Skeletal muscle tissue (tissue), 4 donors: ENCODE measurements around the gene TGM5. TPM values are rescaled to one million over a fixed set of nuclear protein-coding genes. Genes with fewer than 3 reads are reported as not detected.
"Not testable (repeated sequence)": the region's sequence is repeated elsewhere in the genome, so short reads cannot be mapped to it uniquely, and the experiment has no call there.

Experiments used
- H3K27ac ChIP-seq: one replicate; pipeline ENCODE4 v1.7.0; 2013; ENCODE audit warnings: mild to moderate bottlenecking, low read depth, low read length, inconsistent platforms
- H3K27me3 ChIP-seq, 3 donors: one replicate each; pipeline ENCODE4 v1.7.0; 2013; ENCODE audit warnings: low read length in 3 of 3; ENCODE audit not compliant: control insufficient read depth in 3 of 3, insufficient read depth in 3 of 3
- H3K36me3 ChIP-seq, 3 donors: one replicate each; pipeline ENCODE4 v1.7.0; 2013; ENCODE audit warnings: low read length in 3 of 3; ENCODE audit not compliant: control insufficient read depth in 3 of 3, insufficient read depth in 3 of 3
- H3K4me1 ChIP-seq, 3 donors: one replicate each; pipeline ENCODE4 v1.7.0; 2013; ENCODE audit warnings: low read length in 3 of 3, mild to moderate bottlenecking in 3 of 3; ENCODE audit not compliant: control insufficient read depth in 3 of 3, insufficient read depth in 3 of 3
- H3K4me3 ChIP-seq, 3 donors: one replicate each; pipeline ENCODE4 v1.7.0; 2013; ENCODE audit warnings: low read length in 3 of 3
- H3K9ac ChIP-seq, 3 donors: one replicate each; pipeline ENCODE4 v1.7.0; 2013; ENCODE audit warnings: low read length in 3 of 3, mild to moderate bottlenecking in 3 of 3, moderate library complexity in 2 of 3, low read depth in 1 of 3
- H3K9me3 ChIP-seq, 3 donors: one replicate each; pipeline ENCODE4 v1.7.0; 2013; ENCODE audit warnings: low read length in 3 of 3; ENCODE audit not compliant: control insufficient read depth in 3 of 3
- total RNA-seq: library from RNA; depleted of rRNA; stranded (reverse); fragments of >200 nt; gene quantifications from one replicate; pipeline ENCODE4 v1.2.3, GENCODE V29; 2014
- donor health status: Osteomylitis.

The TGM5 gene
- total RNA-seq, 1 donor from 2014 or later, result not detected

- H3K9ac ChIP-seq, H3K36me3 ChIP-seq, H3K9me3 ChIP-seq, H3K4me3 ChIP-seq, H3K27ac ChIP-seq: not testable (repeated sequence)
- Histone ChIP-seq H3K4me1 (peaks cover 3 to 12% (median 10%) of the 10 kb centered on the region in 3 donors), H3K27me3 (peaks cover 5 to 13% (median 12%) of the 10 kb centered on the region in 3 donors)
Observed at GRCh38 chr15:43289656-43290055, 22.9 kb upstream of the TGM5 start.

- H3K9me3 ChIP-seq, result no peaks in the 10 kb centered on the region
- H3K4me1 ChIP-seq, result peaks cover 0 to 2% (median 0%) of the 10 kb centered on the region in 3 donors
- no peak overlapping the region for H3K4me3 ChIP-seq
- no peak overlapping the region for H3K27ac ChIP-seq
- H3K9ac ChIP-seq, result no peak overlapping the region
- H3K27me3 ChIP-seq, result no peaks in the 10 kb centered on the region
- H3K36me3 ChIP-seq, result no peaks in the 10 kb centered on the region
Observed at GRCh38 chr15:43287254-43287653, 20.5 kb upstream of the TGM5 start.

- Histone ChIP-seq H3K4me1 (peaks cover 0 to 2% (median 0%) of the 10 kb centered on the region in 3 donors), H3K27me3 (no peaks in the 10 kb centered on the region), H3K9ac (no peak overlapping the region), H3K4me3 (no peak overlapping the region), H3K36me3 (no peaks in the 10 kb centered on the region), H3K27ac (no peak overlapping the region), H3K9me3 (no peaks in the 10 kb centered on the region)
Observed at GRCh38 chr15:43286074-43286473, 19.3 kb upstream of the TGM5 start.

- Histone ChIP-seq H3K36me3 (no peaks in the 10 kb centered on the region), H3K4me1 (peaks cover 0 to 5% (median 3%) of the 10 kb centered on the region in 3 donors), H3K9ac (no peak overlapping the region), H3K27me3 (no peaks in the 10 kb centered on the region), H3K9me3 (no peaks in the 10 kb centered on the region), H3K27ac (no peak overlapping the region), H3K4me3 (no peak overlapping the region)
Observed at GRCh38 chr15:43285609-43286037, 18.9 kb upstream of the TGM5 start.

GRCh38 chr15:43283526-43283925 is 16.8 kb upstream of the TGM5 start:
- H3K27ac ChIP-seq, result no peak overlapping the region
- no peak overlapping the region for H3K9ac ChIP-seq
- no peaks in the 10 kb centered on the region for H3K36me3 ChIP-seq
- no peaks in the 10 kb centered on the region for H3K27me3 ChIP-seq
- H3K4me1 ChIP-seq, result peaks cover 3 to 7% (median 3%) of the 10 kb centered on the region in 3 donors
- no peak overlapping the region for H3K4me3 ChIP-seq
- H3K9me3 ChIP-seq, result no peaks in the 10 kb centered on the region

- Histone ChIP-seq H3K4me3 (no peak overlapping the region), H3K36me3 (no peaks in the 10 kb centered on the region), H3K4me1 (peaks cover 12 to 15% (median 15%) of the 10 kb centered on the region in 3 donors), H3K9me3 (no peaks in the 10 kb centered on the region), H3K27me3 (peaks cover 0 to 3% (median 0%) of the 10 kb centered on the region in 3 donors), H3K27ac (no peak overlapping the region), H3K9ac (no peak overlapping the region)
Observed at GRCh38 chr15:43281926-43282602, 15.3 kb upstream of the TGM5 start.

GRCh38 chr15:43280996-43281395 is 14.3 kb upstream of the TGM5 start:
- H3K4me3 ChIP-seq, result no peak overlapping the region
- peaks cover 15 to 26% (median 22%) of the 10 kb centered on the region in 3 donors for H3K4me1 ChIP-seq
- H3K27ac ChIP-seq, result no peak overlapping the region
- no peaks in the 10 kb centered on the region for H3K36me3 ChIP-seq
- no peaks in the 10 kb centered on the region for H3K9me3 ChIP-seq
- H3K27me3 ChIP-seq, result peaks cover 0 to 6% (median 0%) of the 10 kb centered on the region in 3 donors
- no peak overlapping the region for H3K9ac ChIP-seq

- H3K36me3 ChIP-seq, result no peaks in the 10 kb centered on the region
- H3K4me1 ChIP-seq, result peaks cover 19 to 32% (median 25%) of the 10 kb centered on the region in 3 donors
- H3K27ac ChIP-seq, result no peak overlapping the region
- no peak overlapping the region for H3K4me3 ChIP-seq
- no peaks in the 10 kb centered on the region for H3K9me3 ChIP-seq
- H3K27me3 ChIP-seq, result peaks cover 0 to 6% (median 0%) of the 10 kb centered on the region in 3 donors
- no peak overlapping the region for H3K9ac ChIP-seq
Observed at GRCh38 chr15:43279496-43279895, 12.8 kb upstream of the TGM5 start.

GRCh38 chr15:43278869-43279268 is 12.1 kb upstream of the TGM5 start:
- Histone ChIP-seq H3K9me3 (no peaks in the 10 kb centered on the region), H3K27ac (no peak overlapping the region), H3K27me3 (peaks cover 0 to 6% (median 0%) of the 10 kb centered on the region in 3 donors), H3K4me1 (peaks cover 19 to 32% (median 30%) of the 10 kb centered on the region in 3 donors), H3K4me3 (no peak overlapping the region), H3K36me3 (no peaks in the 10 kb centered on the region), H3K9ac (no peak overlapping the region)

GRCh38 chr15:43277901-43278300 is 11.2 kb upstream of the TGM5 start:
- peaks cover 22 to 38% (median 36%) of the 10 kb centered on the region in 3 donors for H3K4me1 ChIP-seq

More at GRCh38 chr15:43277901-43278300, 11.2 kb upstream of the TGM5 start:
- Histone ChIP-seq H3K4me3 (peak overlapping the region in 1 of 3 donors; percentile 2), H3K9me3 (no peaks in the 10 kb centered on the region), H3K27me3 (peaks cover 0 to 6% (median 0%) of the 10 kb centered on the region in 3 donors), H3K36me3 (no peaks in the 10 kb centered on the region), H3K9ac (peak overlapping the region in 2 of 3 donors; percentile 15 to 16), H3K27ac (no peak overlapping the region)
